Inflammatory macrophage treated with lipopolysaccharide for 1 hour (primary cell): ENCODE measurements around the gene DISC1.

Experiments
- DNase-seq, 2 donors: peaks; one replicate each; pipeline ENCODE4 v3.0.0-alpha.2; 2020 to 2022

Gene DISC1

GRCh38 chr1:232057896-232058274, 431.3 kb downstream of the DISC1 start:
- no peak for DNase-seq

DNA sequence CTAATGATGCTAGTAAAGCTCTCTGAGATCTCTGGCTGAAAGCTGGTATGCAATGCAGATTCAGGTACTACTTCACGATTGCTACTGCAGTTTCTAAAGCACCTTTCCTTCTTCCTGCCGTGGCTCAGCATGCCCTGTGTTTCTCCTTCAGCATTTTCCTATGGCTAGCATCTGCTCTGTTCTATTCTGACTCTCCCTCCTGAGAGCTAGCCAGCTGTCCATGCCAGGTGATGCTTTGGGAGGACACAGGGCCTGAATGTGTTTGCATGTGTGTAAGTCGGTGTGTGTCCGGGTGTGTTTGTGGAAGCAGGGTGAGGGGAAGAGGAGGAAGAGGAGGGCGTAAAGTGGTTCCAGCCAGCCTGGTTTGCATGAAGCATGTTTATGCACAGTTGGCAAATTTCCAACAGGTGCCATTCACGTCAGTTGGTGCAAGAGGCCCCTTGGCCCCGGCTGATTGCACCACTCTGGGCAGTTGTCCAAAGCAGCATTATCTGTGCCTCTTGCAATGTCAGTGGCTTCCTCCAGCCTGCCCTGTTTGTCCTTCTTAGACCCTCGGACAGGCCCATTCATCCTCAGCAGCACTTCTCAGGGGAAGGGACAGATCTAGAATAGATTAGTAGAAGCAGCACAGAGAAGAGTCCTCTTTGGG, 433.3 kb downstream of the DISC1 start:
- DNase-seq: no peak

GRCh38 chr1:232062967-232063366, 436.4 kb downstream of the DISC1 start:
- no peak for DNase-seq

DNA sequence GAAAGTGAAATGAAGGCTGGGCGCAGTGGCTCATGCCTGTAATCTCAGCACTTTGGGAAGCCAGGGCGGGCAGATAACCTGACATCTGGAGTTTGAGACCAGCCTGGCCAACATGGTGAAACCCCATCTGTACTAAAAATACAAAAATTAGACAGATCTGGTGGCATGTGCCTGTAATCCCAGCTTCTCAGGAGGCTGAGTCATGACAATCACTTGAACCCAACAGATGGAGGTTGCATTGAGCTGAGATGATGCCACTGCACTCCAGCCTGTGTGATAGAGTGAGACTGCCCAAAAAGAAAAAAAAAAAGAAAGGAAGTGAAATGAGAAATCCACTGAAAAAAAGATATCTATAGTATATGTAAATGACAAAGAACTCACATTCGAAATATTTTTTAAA, 439.9 kb downstream of the DISC1 start:
- DNase-seq: no peak

GRCh38 chr1:232074265-232074664, 447.7 kb downstream of the DISC1 start:
- DNase-seq: no peak

- DNase-seq: no peak
These were observed 451.2 kb downstream of the DISC1 start for GRCh38 chr1:232077809-232078208.

DNA sequence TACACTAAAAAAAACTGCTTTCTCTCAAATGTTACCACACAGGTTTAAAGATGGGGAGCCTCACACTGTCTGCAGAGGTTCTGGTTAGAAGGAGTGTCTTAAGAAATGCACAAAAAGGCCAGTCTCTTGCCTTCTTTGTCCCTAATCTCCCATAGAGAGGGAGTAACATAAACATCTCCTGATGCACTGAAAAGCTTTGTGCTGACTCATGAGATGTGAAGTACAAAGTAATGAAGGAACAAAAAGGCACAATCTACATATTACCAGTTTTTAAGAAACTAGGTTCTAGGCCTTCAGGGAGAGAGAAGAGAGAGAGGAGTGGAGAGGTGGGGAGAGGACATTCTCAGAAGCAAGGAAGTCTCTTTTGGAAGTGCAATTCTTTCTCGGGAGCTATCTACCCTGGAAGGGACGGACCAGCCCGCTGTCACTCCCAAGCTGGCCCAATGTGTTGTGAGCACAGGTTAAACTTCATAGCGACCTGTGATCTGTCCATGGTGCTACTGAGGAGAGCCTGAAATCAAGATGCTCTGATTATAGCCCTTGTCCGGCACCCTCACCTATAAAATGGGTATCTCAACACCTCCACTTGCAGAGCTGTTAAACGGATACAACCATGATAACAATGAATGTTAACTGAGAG, 458.1 kb downstream of the DISC1 start:
- DNase-seq: no peak

- no peak for DNase-seq
These were observed 464.2 kb downstream of the DISC1 start for GRCh38 chr1:232090816-232091215.
